ENCODE measurements around the gene SLC38A5. TPM values are rescaled to one million over a fixed set of nuclear protein-coding genes. Genes with fewer than 3 reads are reported as not detected.
"Not testable (repeated sequence)": the region's sequence is repeated elsewhere in the genome, so short reads cannot be mapped to it uniquely, and the experiment has no call there.

Gene SLC38A5
- total RNA-seq = 15.7 and 71.3 TPM in 2 replicates

DNA sequence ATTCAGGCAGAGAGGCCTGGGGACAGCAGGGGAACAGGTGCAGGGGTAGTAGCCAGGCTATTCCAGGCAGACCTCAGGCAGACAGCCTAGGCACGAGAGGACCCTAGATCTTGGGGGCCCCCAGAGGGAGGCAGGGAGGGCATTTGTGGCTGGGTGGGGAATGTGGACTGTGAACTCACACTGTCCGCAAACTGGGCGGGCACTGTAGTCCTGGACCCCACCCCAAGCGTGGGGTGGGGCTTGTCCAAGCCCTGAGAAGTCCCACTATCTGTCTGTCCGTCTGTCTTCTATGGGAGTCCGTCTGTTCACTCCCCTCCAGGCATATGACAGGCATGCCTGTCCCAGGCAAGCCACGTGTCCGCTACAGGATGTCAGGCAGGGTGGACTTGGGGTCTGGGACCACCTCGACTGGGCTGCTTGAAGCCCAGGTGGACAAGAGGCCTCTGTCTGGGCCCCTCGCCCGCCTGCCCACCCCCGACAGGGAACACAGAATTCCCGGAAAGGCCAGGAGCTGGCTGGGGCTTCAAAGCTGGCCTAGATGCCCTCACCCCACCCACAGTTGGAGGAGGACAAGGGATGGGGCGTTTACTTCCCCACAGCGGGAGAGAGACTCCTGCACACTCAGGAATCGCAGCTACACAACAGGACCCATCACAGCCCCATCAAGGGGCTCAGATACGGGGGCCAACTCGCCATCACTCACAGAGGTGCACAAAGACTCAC lies at the start of gene SLC38A5:
Gene SLC38A5, minus strand, starts transcription at position 151 of the 723 bp plus-strand sequence. CDS start 2,336 bp downstream, outside the sequence.
- DNase-seq (ENCODE audit: low read depth) = no peak
- H3K4me3 ChIP-seq (ENCODE audit: low read depth, low read length) = peak within 1 kb of the TSS; percentile 45
- TF ChIP-seq, protein P1, sequence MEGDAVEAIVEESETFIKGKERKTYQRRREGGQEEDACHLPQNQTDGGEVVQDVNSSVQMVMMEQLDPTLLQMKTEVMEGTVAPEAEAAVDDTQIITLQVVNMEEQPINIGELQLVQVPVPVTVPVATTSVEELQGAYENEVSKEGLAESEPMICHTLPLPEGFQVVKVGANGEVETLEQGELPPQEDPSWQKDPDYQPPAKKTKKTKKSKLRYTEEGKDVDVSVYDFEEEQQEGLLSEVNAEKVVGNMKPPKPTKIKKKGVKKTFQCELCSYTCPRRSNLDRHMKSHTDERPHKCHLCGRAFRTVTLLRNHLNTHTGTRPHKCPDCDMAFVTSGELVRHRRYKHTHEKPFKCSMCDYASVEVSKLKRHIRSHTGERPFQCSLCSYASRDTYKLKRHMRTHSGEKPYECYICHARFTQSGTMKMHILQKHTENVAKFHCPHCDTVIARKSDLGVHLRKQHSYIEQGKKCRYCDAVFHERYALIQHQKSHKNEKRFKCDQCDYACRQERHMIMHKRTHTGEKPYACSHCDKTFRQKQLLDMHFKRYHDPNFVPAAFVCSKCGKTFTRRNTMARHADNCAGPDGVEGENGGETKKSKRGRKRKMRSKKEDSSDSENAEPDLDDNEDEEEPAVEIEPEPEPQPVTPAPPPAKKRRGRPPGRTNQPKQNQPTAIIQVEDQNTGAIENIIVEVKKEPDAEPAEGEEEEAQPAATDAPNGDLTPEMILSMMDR (conservative IDR thresholded peaks at IDR 0.05; ENCODE audit: low read depth, low read length) = no peak

DNA sequence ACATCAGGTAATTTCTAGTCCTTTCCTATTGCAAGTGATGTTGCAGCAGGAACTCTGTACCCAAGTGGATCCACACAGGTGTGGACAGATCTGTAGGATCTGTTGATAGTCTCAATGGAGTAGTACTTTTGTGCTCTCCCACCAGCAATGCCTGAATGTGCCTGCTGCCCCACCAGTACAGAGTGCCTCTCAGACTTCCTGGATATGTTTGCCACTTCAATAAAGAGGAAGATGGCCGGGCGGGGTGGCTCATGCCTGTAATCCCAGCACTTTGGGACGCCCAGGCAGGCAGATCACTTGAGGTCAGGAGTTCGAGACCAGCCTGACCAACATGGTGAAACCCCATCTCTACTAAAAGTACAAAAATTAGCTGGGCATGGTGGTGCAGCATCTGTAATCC lies 49.4 kb upstream of the SLC38A5 start:
- DNase-seq (ENCODE audit: low read depth); H3K4me3 ChIP-seq (ENCODE audit: low read depth, low read length): not testable (repeated sequence)

DNA sequence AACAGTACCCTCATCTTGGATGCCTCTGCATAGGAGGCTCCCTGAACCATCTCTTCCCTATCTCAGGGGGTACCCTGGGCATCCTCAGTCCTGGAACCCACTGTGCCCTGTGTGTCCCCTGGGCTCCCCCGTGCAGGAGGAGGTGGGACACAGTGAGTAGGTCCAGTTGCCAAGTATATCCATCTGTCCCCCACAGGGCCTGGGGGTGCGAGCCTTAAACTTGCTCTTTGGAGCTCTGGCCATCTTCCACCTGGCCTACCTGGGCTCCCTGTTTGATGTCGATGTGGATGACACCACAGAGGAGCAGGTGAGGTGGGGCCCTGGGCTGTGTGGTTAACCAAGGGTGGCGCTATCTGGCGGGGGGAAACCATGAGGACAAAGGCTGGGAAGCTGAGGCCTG lies 46.9 kb upstream of the SLC38A5 start:
- DNase-seq (ENCODE audit: low read depth) = no peak
- TF ChIP-seq, protein P1 (conservative IDR thresholded peaks at IDR 0.05; ENCODE audit: low read depth, low read length) = no peak
- H3K4me3 ChIP-seq (ENCODE audit: low read depth, low read length) = no peak overlapping the region

DNA sequence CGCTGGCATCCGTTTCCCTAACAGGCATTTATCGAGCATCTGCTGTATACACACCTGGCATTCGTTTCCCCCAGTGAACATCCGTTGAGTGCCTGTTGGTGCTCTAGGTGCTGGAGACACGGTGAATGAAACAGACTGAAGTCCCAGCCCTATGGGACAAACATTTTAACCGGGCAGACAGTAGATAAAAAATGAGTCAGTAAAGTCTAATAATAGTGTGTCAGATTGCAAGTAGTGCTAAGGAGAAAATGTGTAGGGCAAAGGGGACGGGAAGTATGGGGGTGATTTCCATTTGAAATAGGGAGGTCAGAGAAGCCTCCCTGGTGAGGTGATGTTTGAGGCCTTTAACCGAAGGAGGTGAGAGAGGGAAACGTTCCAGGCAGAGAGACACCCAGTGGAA lies 46.2 kb upstream of the SLC38A5 start:
- no peak overlapping the region for H3K4me3 ChIP-seq (ENCODE audit: low read depth, low read length)
- DNase-seq (ENCODE audit: low read depth) = no peak
- TF ChIP-seq, protein P1 (conservative IDR thresholded peaks at IDR 0.05; ENCODE audit: low read depth, low read length) = no peak

DNA sequence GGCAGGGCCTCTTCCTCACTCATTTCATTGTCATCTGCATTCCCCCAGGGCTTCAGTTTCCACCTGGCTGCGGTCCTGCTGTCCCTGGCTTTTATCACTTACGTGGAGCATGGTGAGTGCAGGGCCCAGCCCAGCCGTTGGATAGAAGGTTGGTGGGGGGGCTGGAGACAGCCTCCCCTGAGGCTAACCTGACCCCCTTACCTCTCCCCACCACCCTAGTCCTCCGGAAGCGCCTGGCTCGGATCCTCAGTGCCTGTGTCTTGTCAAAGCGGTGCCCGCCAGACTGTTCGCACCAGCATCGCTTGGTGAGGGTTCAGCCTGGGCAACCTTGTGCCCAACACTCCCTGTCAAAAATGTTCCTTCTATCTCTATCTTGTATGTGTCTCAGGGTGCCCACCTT lies 45.8 kb upstream of the SLC38A5 start:
- TF ChIP-seq, protein P1 (conservative IDR thresholded peaks at IDR 0.05; ENCODE audit: low read depth, low read length) = no peak
- no peak for DNase-seq (ENCODE audit: low read depth)
- H3K4me3 ChIP-seq (ENCODE audit: low read depth, low read length) = no peak overlapping the region

DNA sequence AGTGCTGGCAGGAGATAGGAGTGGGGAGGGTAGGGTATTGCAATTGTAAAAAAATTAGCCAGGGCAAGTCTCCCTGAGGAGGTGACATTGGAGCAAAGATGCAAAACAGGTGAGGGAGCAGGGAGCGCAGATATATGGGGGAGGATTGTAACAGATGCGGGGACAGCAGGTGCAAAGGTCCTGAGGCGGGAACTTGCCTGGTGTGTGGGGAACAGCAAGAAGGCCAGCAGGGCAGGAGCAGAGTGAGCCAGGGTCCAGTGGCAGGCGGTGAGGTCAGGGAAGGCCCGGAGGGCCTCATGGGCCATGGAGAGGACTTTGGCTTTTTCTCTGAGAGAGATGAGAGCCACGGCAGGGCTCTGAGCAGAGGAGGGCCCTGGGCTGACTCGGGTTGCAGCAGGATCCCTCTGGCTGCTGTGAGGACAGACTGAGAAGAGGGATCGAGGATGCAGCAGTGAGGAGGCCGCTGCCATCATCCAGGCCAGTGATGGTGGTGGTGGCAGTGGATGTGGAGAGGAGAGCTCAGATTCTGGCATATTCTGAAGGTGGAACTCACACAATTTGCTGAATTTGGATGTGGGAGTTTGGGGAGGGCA lies 44.9 kb upstream of the SLC38A5 start:
- TF ChIP-seq, protein P1 (conservative IDR thresholded peaks at IDR 0.05; ENCODE audit: low read depth, low read length) = no peak
- no peak for DNase-seq (ENCODE audit: low read depth)
- no peak overlapping the region for H3K4me3 ChIP-seq (ENCODE audit: low read depth, low read length)

DNA sequence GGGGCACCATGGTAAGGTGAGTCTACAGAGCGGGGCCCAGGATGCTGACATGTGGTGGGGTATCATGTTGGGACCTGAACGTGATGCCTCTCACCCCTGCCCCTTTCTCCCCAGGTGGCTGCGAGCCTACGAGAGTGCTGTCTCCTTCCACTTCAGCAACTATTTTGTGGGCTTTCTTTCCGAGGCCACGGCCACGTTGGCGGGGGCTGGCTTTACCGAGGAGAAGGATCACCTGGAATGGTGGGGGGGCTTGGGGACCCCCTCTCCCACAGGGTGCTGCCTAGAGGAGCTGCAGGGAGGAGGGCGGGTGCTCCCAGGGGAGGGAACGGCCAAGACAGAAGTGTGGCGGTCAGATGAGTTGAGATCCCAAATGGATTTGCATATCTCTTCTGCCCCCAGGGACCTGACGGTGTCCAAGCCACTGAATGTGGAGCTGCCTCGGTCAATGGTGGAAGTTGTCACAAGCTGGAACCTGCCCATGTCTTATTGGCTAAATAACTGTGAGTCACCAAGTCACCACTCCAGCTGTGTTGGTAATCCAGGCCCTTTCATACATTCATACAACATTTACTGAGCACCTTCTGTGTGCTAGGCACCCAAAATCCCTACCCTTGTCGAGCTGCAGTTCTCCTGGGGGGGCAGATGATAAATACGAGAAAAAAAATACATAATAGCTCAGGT lies 44.2 kb upstream of the SLC38A5 start:
- no peak for DNase-seq (ENCODE audit: low read depth)
- H3K4me3 ChIP-seq (ENCODE audit: low read depth, low read length) = no peak overlapping the region

More for the DNA sequence above, 44.2 kb upstream of the SLC38A5 start:
- TF ChIP-seq, protein P1 (conservative IDR thresholded peaks at IDR 0.05; ENCODE audit: low read depth, low read length) = no peak
